LoVo (cell line): ENCODE measurements around the gene CRTAP.
"Not testable (repeated sequence)": the region's sequence is repeated elsewhere in the genome, so short reads cannot be mapped to it uniquely, and the experiment has no call there.

Experiments used
- DNase-seq: peaks from one replicate; pipeline ENCODE4 v3.0.0-alpha.2; 2016; ENCODE audit warnings: low spot score

CRTAP gene

GRCh38 chr3:33113772-33114621, at the start of gene CRTAP:
CRTAP (plus strand) TSS chr3:33114014; CDS start chr3:33114078, 64 bp downstream.
- DNase-seq: peak; percentile 91

GRCh38 chr3:33064929-33065328, 48.9 kb upstream of the CRTAP start:
- no peak for DNase-seq

- no peak for DNase-seq
These were observed 46.3 kb upstream of the CRTAP start for GRCh38 chr3:33067484-33067883.

GRCh38 chr3:33069862-33070261, 44.0 kb upstream of the CRTAP start:
- DNase-seq: not testable (repeated sequence)

- DNase-seq: no peak
These were observed 42.6 kb upstream of the CRTAP start for GRCh38 chr3:33071181-33071580.

GRCh38 chr3:33071946-33072345, 41.9 kb upstream of the CRTAP start:
- no peak for DNase-seq

- DNase-seq: peak; percentile 65
These were observed 39.4 kb upstream of the CRTAP start for GRCh38 chr3:33074217-33075067.

GRCh38 chr3:33075995-33076394, 37.8 kb upstream of the CRTAP start:
- no peak for DNase-seq

- DNase-seq: no peak
These were observed 36.9 kb upstream of the CRTAP start for GRCh38 chr3:33076952-33077351.

GRCh38 chr3:33077976-33078375, 35.8 kb upstream of the CRTAP start:
- DNase-seq: no peak

- DNase-seq: not testable (repeated sequence)
These were observed 34.0 kb upstream of the CRTAP start for GRCh38 chr3:33079813-33080212.

- no peak for DNase-seq
These were observed 32.0 kb upstream of the CRTAP start for GRCh38 chr3:33081812-33082211.

GRCh38 chr3:33083958-33084357, 29.9 kb upstream of the CRTAP start:
- DNase-seq: no peak

GRCh38 chr3:33088691-33089090, 25.1 kb upstream of the CRTAP start:
- DNase-seq: no peak

GRCh38 chr3:33089515-33089914, 24.3 kb upstream of the CRTAP start:
- no peak for DNase-seq

GRCh38 chr3:33091746-33092145, 22.1 kb upstream of the CRTAP start:
- DNase-seq: no peak

- no peak for DNase-seq
These were observed 21.1 kb upstream of the CRTAP start for GRCh38 chr3:33092496-33093254.

- DNase-seq: no peak
These were observed 20.0 kb upstream of the CRTAP start for GRCh38 chr3:33093847-33094246.

- DNase-seq: no peak
These were observed 18.4 kb upstream of the CRTAP start for GRCh38 chr3:33095436-33095835.

GRCh38 chr3:33096093-33096868, 17.5 kb upstream of the CRTAP start:
- DNase-seq: peak; percentile 25

- DNase-seq: no peak
These were observed 14.6 kb upstream of the CRTAP start for GRCh38 chr3:33099109-33099645.
